ENCODE measurements around the gene CCDC85C.

The CCDC85C gene

GRCh38 chr14:99603471-99604277 is at the start of gene CCDC85C:
Gene CCDC85C, minus strand, starts transcription at chr14:99604207. Its CDS starts 248 bp downstream, at chr14:99603959.
- H3K27ac ChIP-seq = peak within 1 kb of the TSS; percentile 91
- TF ChIP-seq ZFX (IDR thresholded peaks at IDR 0.05; ENCODE audit: borderline replicate concordance) = no peak
- peak; percentile 22; the same call in 1 of the 2 replicates for TF ChIP-seq CTCF (IDR thresholded peaks at IDR 0.05)

- TF ChIP-seq ZFX (IDR thresholded peaks at IDR 0.05; ENCODE audit: borderline replicate concordance) = no peak
- TF ChIP-seq CTCF (IDR thresholded peaks at IDR 0.05) = no peak
- H3K27ac ChIP-seq = no peak overlapping the region
Observed at GRCh38 chr14:99651953-99652746, 48.1 kb upstream of the CCDC85C start.

DNA sequence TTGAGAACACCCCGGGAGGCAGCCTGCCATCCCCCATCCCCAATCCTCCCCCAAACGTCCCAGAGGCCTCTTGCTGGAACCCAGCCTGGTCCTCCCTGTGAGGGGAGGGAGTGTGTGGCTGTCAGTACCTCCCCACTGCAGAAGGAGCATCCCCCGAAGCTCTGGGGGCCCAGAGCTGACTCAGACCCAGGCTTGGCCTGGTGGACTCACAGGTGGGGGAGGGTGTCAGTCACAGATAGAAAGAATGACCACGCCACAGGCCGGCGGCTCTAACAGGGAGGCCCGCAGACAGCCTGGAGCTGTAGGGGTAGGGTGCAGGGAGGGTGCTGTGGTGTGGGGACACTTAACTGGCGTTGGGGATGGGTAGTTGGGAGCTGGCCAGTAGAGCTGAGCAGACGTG is 46.2 kb upstream of the CCDC85C start:
- TF ChIP-seq ZFX (IDR thresholded peaks at IDR 0.05; ENCODE audit: borderline replicate concordance) (no peak), CTCF (IDR thresholded peaks at IDR 0.05) (no peak)

DNA sequence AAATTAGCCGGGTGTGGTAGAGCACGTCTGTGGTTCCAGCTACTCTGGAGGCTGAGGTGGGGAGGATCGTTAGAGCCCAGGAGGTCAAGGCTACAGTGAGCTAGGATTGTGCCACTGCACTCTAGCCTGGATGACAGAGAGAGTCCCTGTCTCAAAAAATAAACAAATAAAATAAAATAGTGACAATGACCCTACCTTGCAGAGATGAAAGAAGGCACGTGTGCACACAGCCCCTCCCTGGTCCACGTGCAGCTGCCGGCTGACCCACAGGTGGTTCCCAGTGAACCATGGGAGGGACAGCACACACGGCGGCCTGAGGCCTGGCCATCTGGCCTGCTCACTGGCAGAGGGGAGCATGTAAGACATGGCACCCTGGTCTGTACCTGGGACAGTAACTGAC is 45.6 kb upstream of the CCDC85C start:
- no peak overlapping the region for H3K27ac ChIP-seq
- TF ChIP-seq CTCF (IDR thresholded peaks at IDR 0.05) (no peak), ZFX (IDR thresholded peaks at IDR 0.05; ENCODE audit: borderline replicate concordance) (no peak)

More for the DNA sequence above, 46.2 kb upstream of the CCDC85C start:
- H3K27ac ChIP-seq = no peak overlapping the region

GRCh38 chr14:99649219-99649618 is 45.2 kb upstream of the CCDC85C start:
- H3K27ac ChIP-seq = no peak overlapping the region
- TF ChIP-seq ZFX (IDR thresholded peaks at IDR 0.05; ENCODE audit: borderline replicate concordance) (no peak), CTCF (IDR thresholded peaks at IDR 0.05) (no peak)

DNA sequence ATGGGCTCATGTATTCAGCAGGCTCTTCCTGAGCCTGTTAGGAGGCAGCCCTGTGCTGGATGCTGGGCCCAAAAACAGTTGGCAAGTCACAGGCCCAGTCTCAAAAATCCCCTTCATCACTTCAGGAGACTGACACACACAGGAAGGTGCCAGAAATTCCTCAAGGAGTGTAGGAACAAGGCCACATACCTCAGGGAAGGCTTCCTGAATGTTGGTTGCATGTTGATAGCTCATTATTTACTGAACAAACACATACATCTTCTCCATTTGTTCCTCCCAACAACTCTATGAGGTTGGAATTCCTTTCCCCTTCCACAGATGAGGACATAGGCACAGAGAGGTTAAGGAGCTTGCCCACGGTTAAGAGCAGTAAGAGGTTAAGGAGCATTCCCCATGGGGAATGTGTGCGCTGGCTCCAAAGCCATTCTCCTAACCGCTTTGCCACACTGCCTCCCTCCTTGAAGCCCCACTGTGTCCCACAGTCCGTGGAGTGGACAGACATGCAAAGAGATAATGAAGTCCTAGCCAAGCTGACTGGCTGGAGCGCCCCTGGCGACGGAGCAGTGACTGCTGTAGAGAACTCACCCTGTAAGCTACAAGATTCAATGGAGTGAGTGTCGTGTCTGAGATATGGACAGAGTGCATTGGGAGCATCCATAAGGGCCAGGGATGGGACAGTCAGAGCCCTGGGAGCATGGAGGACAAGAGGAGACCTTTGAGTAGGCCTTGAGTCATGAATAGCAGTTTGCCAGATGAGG is 44.2 kb upstream of the CCDC85C start:
- TF ChIP-seq ZFX (IDR thresholded peaks at IDR 0.05; ENCODE audit: borderline replicate concordance) (no peak), CTCF (IDR thresholded peaks at IDR 0.05) (no peak)
- H3K27ac ChIP-seq = no peak overlapping the region
